Suprapubic skin (tissue), 4 donors: ENCODE measurements around the gene ARRB1. TPM values are rescaled to one million over a fixed set of nuclear protein-coding genes. Genes with fewer than 3 reads are reported as not detected.
A peak's percentile ranks its signal among the peaks of the same experiment; 100 is the strongest.

ENCODE experiments used
- DNase-seq, 2 donors: peaks; one replicate each; pipeline ENCODE4 v3.0.0-alpha.2; 2019; ENCODE audit warnings: low spot score in 2 of 2
- H3K27ac ChIP-seq: fragments of 200-600 bp; sonication (generic); one replicate; pipeline ENCODE4 v1.5.1; 2019
- H3K27me3 ChIP-seq: fragments of 200-600 bp; sonication (generic); one replicate; pipeline ENCODE4 v1.5.1; 2019
- H3K36me3 ChIP-seq: fragments of 200-600 bp; sonication (generic); one replicate; pipeline ENCODE4 v1.5.1; 2019
- H3K4me1 ChIP-seq: fragments of 200-600 bp; sonication (generic); one replicate; pipeline ENCODE4 v1.5.1; 2019
- H3K4me3 ChIP-seq: fragments of 200-600 bp; sonication (generic); one replicate; pipeline ENCODE4 v1.5.1; 2019; ENCODE audit warnings: mild to moderate bottlenecking
- H3K9me3 ChIP-seq: fragments of 200-600 bp; sonication (generic); one replicate; pipeline ENCODE4 v1.5.1; 2019
- EP300 ChIP-seq: sonication (generic); formaldehyde crosslinking; IDR thresholded peaks from one replicate; pipeline ENCODE4 v1.6.1; 2017; ENCODE audit warnings: antibody characterized with exemption
- POLR2A ChIP-seq, 2 donors: fragments of 450-650 bp; IDR thresholded peaks; one replicate each; pipeline ENCODE4 v1.6.1; 2017; ENCODE audit warnings: antibody characterized with exemption in 2 of 2, mild to moderate bottlenecking in 2 of 2, moderate library complexity in 2 of 2
- POLR2AphosphoS5 ChIP-seq, 3 donors: sonication (generic); formaldehyde crosslinking; IDR thresholded peaks; one replicate each; pipeline ENCODE4 v1.6.1; 2017; ENCODE audit warnings: antibody characterized with exemption in 3 of 3
- WGBS: methylation state at CpG from one replicate; pipeline ENCODE4 v1.1.5; 2018; 5-methylcytosine and 5-hydroxymethylcytosine counted together
- total RNA-seq, 4 donors: library from RNA; depleted of rRNA; stranded (reverse); fragments of >200 nt; gene quantifications; one replicate each; pipeline ENCODE4 v1.1.0, GENCODE V29; 2016
- TF ChIP-seq, protein P1 (sequence below), 2 donors: fragments of 200-600 bp in 1 of 2; fragments of 450-650 bp in 1 of 2; sonication (generic) in 1 of 2; IDR thresholded peaks; one replicate each; pipeline ENCODE4 v1.5.1; 2016 to 2019; ENCODE audit warnings: antibody characterized with exemption in 2 of 2, mild to moderate bottlenecking in 1 of 2, moderate library complexity in 1 of 2

ARRB1 gene
- 10 to 100 TPM; 24.8 to 57.2 (median 38.4) TPM for total RNA-seq

- H3K9me3 ChIP-seq: no peaks in the 10 kb centered on the region
- no peaks in the 10 kb centered on the region for H3K27me3 ChIP-seq
- peaks cover 60% of the 10 kb centered on the region for H3K4me1 ChIP-seq
- H3K36me3 ChIP-seq: no peaks in the 10 kb centered on the region
- TF ChIP-seq EP300 (no peak), POLR2AphosphoS5 (IDR thresholded peaks at IDR 0.05) (no peak), POLR2A (IDR thresholded peaks at IDR 0.05) (no peak)
- TF ChIP-seq, protein P1, sequence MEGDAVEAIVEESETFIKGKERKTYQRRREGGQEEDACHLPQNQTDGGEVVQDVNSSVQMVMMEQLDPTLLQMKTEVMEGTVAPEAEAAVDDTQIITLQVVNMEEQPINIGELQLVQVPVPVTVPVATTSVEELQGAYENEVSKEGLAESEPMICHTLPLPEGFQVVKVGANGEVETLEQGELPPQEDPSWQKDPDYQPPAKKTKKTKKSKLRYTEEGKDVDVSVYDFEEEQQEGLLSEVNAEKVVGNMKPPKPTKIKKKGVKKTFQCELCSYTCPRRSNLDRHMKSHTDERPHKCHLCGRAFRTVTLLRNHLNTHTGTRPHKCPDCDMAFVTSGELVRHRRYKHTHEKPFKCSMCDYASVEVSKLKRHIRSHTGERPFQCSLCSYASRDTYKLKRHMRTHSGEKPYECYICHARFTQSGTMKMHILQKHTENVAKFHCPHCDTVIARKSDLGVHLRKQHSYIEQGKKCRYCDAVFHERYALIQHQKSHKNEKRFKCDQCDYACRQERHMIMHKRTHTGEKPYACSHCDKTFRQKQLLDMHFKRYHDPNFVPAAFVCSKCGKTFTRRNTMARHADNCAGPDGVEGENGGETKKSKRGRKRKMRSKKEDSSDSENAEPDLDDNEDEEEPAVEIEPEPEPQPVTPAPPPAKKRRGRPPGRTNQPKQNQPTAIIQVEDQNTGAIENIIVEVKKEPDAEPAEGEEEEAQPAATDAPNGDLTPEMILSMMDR (IDR thresholded peaks at IDR 0.05): no peak
- WGBS: no CpG with 5 or more reads among the region's 38 CpGs
- peak within 1 kb of the TSS; percentile 60 for H3K4me3 ChIP-seq
- DNase-seq: peak in 1 of 2 donors; percentile 78
- H3K27ac ChIP-seq: peak within 1 kb of the TSS; percentile 90
Measured at GRCh38 chr11:75351541-75351790, at the start of gene ARRB1. TSS of gene ARRB1 (minus strand) at chr11:75351661. CDS start at chr11:75351607, 54 bp downstream.

- 13% methylated on average over 11 of the region's 11 CpGs for WGBS
- no peak for DNase-seq
- Histone ChIP-seq H3K4me1 (peaks cover 30% of the 10 kb centered on the region), H3K4me3 (peak overlapping the region; percentile 52), H3K27me3 (no peaks in the 10 kb centered on the region), H3K36me3 (peaks cover 42% of the 10 kb centered on the region), H3K27ac (peak overlapping the region; percentile 83), H3K9me3 (no peaks in the 10 kb centered on the region)
- TF ChIP-seq, protein P1 (IDR thresholded peaks at IDR 0.05): no peak
- TF ChIP-seq POLR2AphosphoS5 (IDR thresholded peaks at IDR 0.05) (no peak), EP300 (no peak), POLR2A (IDR thresholded peaks at IDR 0.05) (no peak)
Measured at GRCh38 chr11:75400146-75400865, 48.8 kb upstream of the ARRB1 start.

GRCh38 chr11:75399344-75400145 lies 48.1 kb upstream of the ARRB1 start, which contains the start of gene RPS3:
TSS of gene RPS3 (plus strand) at chr11:75399518. CDS start at chr11:75399548, 30 bp downstream.
- Histone ChIP-seq H3K27ac (peak within 1 kb of the TSS; percentile 83), H3K27me3 (no peaks in the 10 kb centered on the region), H3K4me1 (peaks cover 30% of the 10 kb centered on the region), H3K4me3 (peak within 1 kb of the TSS; percentile 52), H3K9me3 (no peaks in the 10 kb centered on the region), H3K36me3 (peaks cover 34% of the 10 kb centered on the region)
- DNase-seq: peak; percentile 95 to 96
- WGBS: 1% methylated on average over 51 of the region's 55 CpGs
- TF ChIP-seq POLR2A (IDR thresholded peaks at IDR 0.05) (peak; percentile 87 to 91), POLR2AphosphoS5 (IDR thresholded peaks at IDR 0.05) (peak; percentile 96 to 99 (median 99)), EP300 (no peak)
- TF ChIP-seq, protein P1 (IDR thresholded peaks at IDR 0.05): no peak

- no peak for DNase-seq
- 75% methylated on average over 8 of the region's 8 CpGs for WGBS
Measured at GRCh38 chr11:75398906-75399305, 47.4 kb upstream of the ARRB1 start.

More at GRCh38 chr11:75398906-75399305, 47.4 kb upstream of the ARRB1 start:
- Histone ChIP-seq H3K4me1 (peaks cover 30% of the 10 kb centered on the region), H3K27ac (no peak overlapping the region), H3K9me3 (no peaks in the 10 kb centered on the region), H3K4me3 (no peak overlapping the region), H3K27me3 (no peaks in the 10 kb centered on the region), H3K36me3 (peaks cover 28% of the 10 kb centered on the region)
- TF ChIP-seq POLR2A (IDR thresholded peaks at IDR 0.05) (no peak), POLR2AphosphoS5 (IDR thresholded peaks at IDR 0.05) (no peak), EP300 (no peak)
- TF ChIP-seq, protein P1 (IDR thresholded peaks at IDR 0.05): no peak
